GM23338 (cell line): ENCODE data around the gene LEPR. TPM values are rescaled to one million over a fixed set of nuclear protein-coding genes. Genes with fewer than 3 reads are reported as not detected.

Experiments
- ATAC-seq: fragments of 200-7000 bp; cut with Tn5 transposase; 3 replicates; pipeline ENCODE4 v1.9.1; 2020
- DNase-seq: peaks from one replicate; pipeline ENCODE4 v3.0.0-alpha.2; 2015; ENCODE audit warnings: low spot score
- H2AFZ ChIP-seq: fragments of 200-600 bp; sonication (generic); 2 replicates; pipeline ENCODE4 v1.8.0; 2016; ENCODE audit warnings: antibody characterized with exemption, mild to moderate bottlenecking, moderate library complexity
- H3F3A ChIP-seq: fragments of 200-600 bp; sonication (generic); replicated peaks from 2 replicates; pipeline ENCODE4 v1.8.0; 2017; ENCODE audit warnings: antibody characterized with exemption, mixed run types, low read depth
- H3K27ac ChIP-seq: fragments of 200-600 bp; sonication (generic); 2 replicates; pipeline ENCODE4 v1.6.1; 2016; ENCODE audit warnings: low read depth
- H3K27me3 ChIP-seq: fragments of 200-600 bp; sonication (generic); 2 replicates; pipeline ENCODE4 v1.8.0; 2016; ENCODE audit warnings: mild to moderate bottlenecking, mixed run types, moderate library complexity; ENCODE audit not compliant: insufficient read depth
- H3K36me3 ChIP-seq: fragments of 200-600 bp; sonication (generic); 2 replicates; pipeline ENCODE4 v1.8.0; 2016; ENCODE audit warnings: mild to moderate bottlenecking; ENCODE audit not compliant: insufficient read depth
- H3K4me1 ChIP-seq: fragments of 200-600 bp; sonication (generic); 2 replicates; pipeline ENCODE4 v1.8.0; 2016; ENCODE audit warnings: mild to moderate bottlenecking, moderate library complexity; ENCODE audit not compliant: insufficient read depth
- H3K4me2 ChIP-seq: fragments of 200-600 bp; sonication (generic); 2 replicates; pipeline ENCODE4 v1.7.1; 2017; ENCODE audit warnings: mixed run types
- H3K4me3 ChIP-seq: fragments of 200-600 bp; sonication (generic); 2 replicates; pipeline ENCODE4 v1.6.1; 2016; ENCODE audit warnings: mixed run types
- H3K79me2 ChIP-seq: fragments of 200-600 bp; sonication (generic); replicated peaks from 2 replicates; pipeline ENCODE4 v1.8.0; 2017; ENCODE audit warnings: mild to moderate bottlenecking; ENCODE audit not compliant: insufficient read depth
- H3K9me2 ChIP-seq: fragments of 200-600 bp; sonication (generic); 2 replicates; pipeline ENCODE4 v1.8.0; 2017; ENCODE audit not compliant: insufficient read depth
- H4K20me1 ChIP-seq: fragments of 200-600 bp; sonication (generic); replicated peaks from 2 replicates; pipeline ENCODE4 v1.8.0; 2017; ENCODE audit warnings: mild to moderate bottlenecking; ENCODE audit not compliant: insufficient read depth
- H3K27ac Mint-ChIP-seq: 2 replicates; pipeline ENCODE4 v1.8.0; 2020; ENCODE audit warnings: inconsistent platforms, mild to moderate bottlenecking, moderate library complexity, mixed read lengths
- H3K27me3 Mint-ChIP-seq: 3 replicates; pipeline ENCODE4 v1.8.0; 2022; ENCODE audit warnings: low read depth, mild to moderate bottlenecking, moderate library complexity, mixed read lengths, inconsistent platforms; ENCODE audit not compliant: insufficient read depth, poor library complexity
- H3K36me3 Mint-ChIP-seq: 3 replicates; pipeline ENCODE4 v1.8.0; 2021; ENCODE audit warnings: low read depth, mild to moderate bottlenecking, inconsistent platforms, moderate library complexity, mixed read lengths
- H3K4me1 Mint-ChIP-seq: 3 replicates; pipeline ENCODE4 v1.8.0; 2020; ENCODE audit warnings: mild to moderate bottlenecking, inconsistent platforms, mixed read lengths
- H3K4me3 Mint-ChIP-seq: 3 replicates; pipeline ENCODE4 v1.8.0; 2021; ENCODE audit warnings: moderate library complexity, mild to moderate bottlenecking, inconsistent platforms, mixed read lengths
- H3K9me3 Mint-ChIP-seq: 3 replicates; pipeline ENCODE4 v1.8.0; 2020; ENCODE audit warnings: moderate library complexity, mild to moderate bottlenecking, inconsistent platforms, mixed read lengths
- CREB1 ChIP-seq: fragments of 250-450 bp; sonication (Bioruptor Pico); IDR thresholded peaks from 2 replicates; pipeline ENCODE4 v1.5.0; 2020; ENCODE audit warnings: low read depth, mild to moderate bottlenecking, moderate library complexity
- EZH2phosphoT487 ChIP-seq: fragments of 200-600 bp; sonication (generic); IDR thresholded peaks from one replicate; pipeline ENCODE4 v1.8.1; 2018; ENCODE audit warnings: antibody characterized with exemption; ENCODE audit not compliant: unreplicated experiment
- JUNB ChIP-seq: IDR thresholded peaks from one replicate; pipeline ENCODE4 v1.6.1; 2016; ENCODE audit warnings: antibody characterized with exemption; ENCODE audit not compliant: unreplicated experiment
- POLR2AphosphoS5 ChIP-seq: IDR thresholded peaks from 2 replicates; pipeline ENCODE4 v1.6.1; 2016; ENCODE audit warnings: antibody characterized with exemption, low read depth
- STAT1 ChIP-seq: IDR thresholded peaks from one replicate; pipeline ENCODE4 v1.6.1; 2016; ENCODE audit warnings: antibody characterized with exemption; ENCODE audit not compliant: unreplicated experiment
- ZNF331 ChIP-seq: fragments of 250-450 bp; sonication (Bioruptor Pico); IDR thresholded peaks from 2 replicates; pipeline ENCODE4 v1.5.0; 2020; ENCODE audit warnings: low read depth, mild to moderate bottlenecking, moderate library complexity
- polyA plus RNA-seq: library from polyadenylated mRNA; unstranded; fragments of >200 nt; fragmentation: Nextera tagmentation; extraction: Ambion mirVana; gene quantifications from 2 replicates; pipeline ENCODE4 v1.2.1, GENCODE V29; 2016
- total RNA-seq: library from RNA; depleted of rRNA; stranded (reverse); fragments of >200 nt; shearing (Covaris generic); gene quantifications from 2 replicates; pipeline ENCODE4 v1.2.3, GENCODE V29; 2014
- TF ChIP-seq, protein P1 (sequence below): IDR thresholded peaks from 2 replicates; pipeline ENCODE4 v1.6.1; 2016; ENCODE audit warnings: antibody characterized with exemption

Gene LEPR
- total and polyA plus RNA-seq, 2 experiments from 2014 or later = 2.1 to 4.7 TPM

DNA sequence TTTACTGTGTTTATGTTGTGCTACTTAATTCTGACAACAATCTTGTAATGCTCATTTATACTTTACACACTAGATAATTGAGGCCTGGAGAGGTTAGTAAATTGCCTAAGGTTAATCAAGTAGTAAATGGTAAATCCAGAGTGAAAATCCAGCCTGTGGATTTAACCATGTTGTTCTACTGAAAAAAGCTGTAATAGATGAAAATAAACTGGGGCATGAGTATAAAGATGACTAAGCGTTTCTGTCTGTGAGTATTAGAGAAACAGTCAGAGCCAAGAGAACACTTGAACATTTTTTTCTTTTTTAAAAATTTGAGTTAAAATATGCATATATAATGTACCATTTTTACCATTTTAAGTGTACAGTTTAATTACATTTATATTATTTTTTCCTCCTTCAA is 47.9 kb upstream of the LEPR start:
- Histone ChIP-seq H3K4me2 (no peak overlapping the region), H3K27me3 (no peaks in the 10 kb centered on the region), H3K4me1 (no peaks in the 10 kb centered on the region), H3K36me3 (no peaks in the 10 kb centered on the region), H3K79me2 (no peaks in the 10 kb centered on the region), H3K4me3 (no peak overlapping the region), H3F3A (no peaks in the 10 kb centered on the region), H2AFZ (no peak overlapping the region), H3K9me2 (no peaks in the 10 kb centered on the region), H3K27ac (no peak overlapping the region), H4K20me1 (no peaks in the 10 kb centered on the region)
- Mint-ChIP-seq H3K36me3 (no peaks in the 10 kb centered on the region), H3K9me3 (no peaks in the 10 kb centered on the region), H3K27me3 (no peaks in the 10 kb centered on the region), H3K4me3 (no peak overlapping the region), H3K27ac (peak overlapping the region; percentile 63; the same call in 1 of the 2 replicates), H3K4me1 (no peaks in the 10 kb centered on the region)
- ATAC-seq (no peak), DNase-seq (no peak)
- TF ChIP-seq STAT1 = no peak
- TF ChIP-seq ZNF331 (CRISPR knock-in tag) = no peak
- no peak for TF ChIP-seq EZH2phosphoT487
- TF ChIP-seq, protein P1, sequence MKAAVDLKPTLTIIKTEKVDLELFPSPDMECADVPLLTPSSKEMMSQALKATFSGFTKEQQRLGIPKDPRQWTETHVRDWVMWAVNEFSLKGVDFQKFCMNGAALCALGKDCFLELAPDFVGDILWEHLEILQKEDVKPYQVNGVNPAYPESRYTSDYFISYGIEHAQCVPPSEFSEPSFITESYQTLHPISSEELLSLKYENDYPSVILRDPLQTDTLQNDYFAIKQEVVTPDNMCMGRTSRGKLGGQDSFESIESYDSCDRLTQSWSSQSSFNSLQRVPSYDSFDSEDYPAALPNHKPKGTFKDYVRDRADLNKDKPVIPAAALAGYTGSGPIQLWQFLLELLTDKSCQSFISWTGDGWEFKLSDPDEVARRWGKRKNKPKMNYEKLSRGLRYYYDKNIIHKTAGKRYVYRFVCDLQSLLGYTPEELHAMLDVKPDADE = no peak

DNA sequence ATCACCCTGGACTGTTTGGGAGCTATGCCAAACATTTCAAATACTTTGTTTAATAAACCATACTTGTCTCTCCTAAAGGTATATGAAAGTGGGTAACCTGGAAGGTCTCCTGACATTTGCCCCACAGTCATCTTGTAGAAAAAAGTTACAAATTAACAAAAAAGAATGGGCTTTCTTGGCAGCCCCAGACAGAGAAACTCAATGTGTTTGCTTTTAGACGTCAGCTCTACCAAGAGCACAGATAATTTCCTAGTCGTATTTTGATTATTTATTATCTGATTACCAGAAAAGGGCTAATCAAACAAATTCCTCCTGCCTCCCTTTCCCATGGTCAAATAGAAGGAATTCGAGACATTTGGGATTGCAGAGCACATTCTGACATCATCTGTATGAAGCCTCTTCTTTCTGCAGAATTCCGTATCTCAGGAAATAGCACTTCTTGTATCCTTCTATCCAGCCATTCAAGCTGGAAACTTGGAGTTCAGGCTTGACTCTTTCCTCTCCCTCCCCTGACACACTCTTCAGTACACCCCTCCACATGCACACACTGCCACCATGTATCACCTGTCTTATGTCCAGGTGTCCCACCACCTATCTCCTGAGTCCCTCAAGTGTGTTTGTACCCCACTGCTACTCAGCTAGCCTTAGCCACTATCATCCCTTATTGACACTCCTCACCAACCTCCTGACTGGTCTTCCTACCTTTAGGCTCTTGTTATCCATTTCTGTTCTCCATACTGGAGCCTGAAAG is 42.8 kb upstream of the LEPR start:
- TF ChIP-seq, protein P1 = no peak
- TF ChIP-seq EZH2phosphoT487 (no peak), JUNB (no peak), POLR2AphosphoS5 (no peak), ZNF331 (CRISPR knock-in tag) (no peak), CREB1 (CRISPR knock-in tag) (no peak)

More for the DNA sequence above, 42.8 kb upstream of the LEPR start:
- no peaks in the 10 kb centered on the region for H3K36me3 ChIP-seq
- H4K20me1 ChIP-seq = no peaks in the 10 kb centered on the region
- DNase-seq = no peak
- no peaks in the 10 kb centered on the region for H3K9me2 ChIP-seq
- no peak overlapping the region for H2AFZ ChIP-seq
- Mint-ChIP-seq H3K27me3 (no peaks in the 10 kb centered on the region), H3K9me3 (no peaks in the 10 kb centered on the region), H3K36me3 (peaks cover 3% of the 10 kb centered on the region; the same call in 2 of the 3 replicates), H3K4me3 (no peak overlapping the region), H3K27ac (no peak overlapping the region), H3K4me1 (no peaks in the 10 kb centered on the region)
- no peak overlapping the region for H3K27ac ChIP-seq
- H3K27me3 ChIP-seq = no peaks in the 10 kb centered on the region
- no peaks in the 10 kb centered on the region for H3K4me1 ChIP-seq
- H3F3A ChIP-seq = no peaks in the 10 kb centered on the region
- no peaks in the 10 kb centered on the region for H3K79me2 ChIP-seq
- no peak overlapping the region for H3K4me2 ChIP-seq
- ATAC-seq = no peak
- H3K4me3 ChIP-seq = no peak overlapping the region
